Measurements from ENCODE around the gene TMEM63C. TPM values are rescaled to one million over a fixed set of nuclear protein-coding genes. Genes with fewer than 3 reads are reported as not detected.

Gene TMEM63C
- total RNA-seq, 1 experiment from 2014 or later, result 5.7 TPM

DNA sequence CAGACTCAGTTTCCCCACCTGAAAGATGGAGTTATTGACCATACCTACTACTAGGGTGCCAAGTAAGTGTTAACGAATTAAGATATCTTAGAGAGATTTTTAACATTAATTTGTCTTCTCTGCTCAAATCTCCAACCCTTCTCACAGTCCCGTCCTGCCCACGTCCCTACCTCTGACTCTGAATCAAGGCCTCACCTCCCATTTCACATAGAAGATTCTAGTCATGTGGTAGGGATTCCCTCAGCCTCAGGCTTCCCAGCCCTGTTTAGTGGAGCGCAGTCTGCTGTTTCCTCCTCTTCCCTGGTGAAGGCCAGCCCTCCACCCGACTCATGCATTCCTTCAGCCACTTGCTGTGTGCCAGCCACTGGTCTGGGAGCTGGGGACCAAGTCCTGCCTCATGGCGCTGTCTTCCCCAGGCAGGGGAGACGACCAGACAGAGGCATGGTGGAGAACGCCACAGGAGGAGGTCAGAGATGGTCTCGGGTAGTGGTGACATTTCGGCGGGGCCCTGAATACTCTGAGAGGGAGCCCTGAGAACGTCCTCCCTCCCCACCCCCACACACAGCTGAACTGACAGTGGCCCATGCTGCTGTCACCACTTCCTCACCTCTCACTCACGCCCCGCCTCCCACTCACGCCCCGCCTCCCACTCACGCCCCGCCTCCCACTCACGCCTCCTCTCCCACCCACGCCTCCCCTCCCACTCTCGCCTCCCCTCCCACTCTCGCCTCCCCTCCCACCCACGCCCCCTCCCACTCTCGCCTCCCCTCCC lies 38.8 kb downstream of the TMEM63C start:
- Histone ChIP-seq H3K4me2 (ENCODE audit: low read length) (no peak overlapping the region), H3K79me2 (ENCODE audit: insufficient read depth, low read length) (no peaks in the 10 kb centered on the region), H3K4me1 (ENCODE audit: control insufficient read depth in 1 of 2, insufficient read depth in 2 of 2, low read length in 2 of 2) (peaks cover 0 to 7% of the 10 kb centered on the region in 2 experiments; a peak in 1 of 4 replicates), H3K9me3 (ENCODE audit: control insufficient read depth in 1 of 2, insufficient read depth in 1 of 2, low read depth in 1 of 2, low read length in 2 of 2) (no peaks in the 10 kb centered on the region), H3K27ac (ENCODE audit: low read depth, low read length) (no peak overlapping the region), H3K9me2 (ENCODE audit: insufficient read depth) (no peaks in the 10 kb centered on the region), H3K36me3 (ENCODE audit: control insufficient read depth in 1 of 2, insufficient read depth in 2 of 2, low read length in 2 of 2) (no peaks in the 10 kb centered on the region), H3K27me3 (ENCODE audit: insufficient read depth, low read length) (no peaks in the 10 kb centered on the region), H4K20me1 (ENCODE audit: insufficient read depth) (no peaks in the 10 kb centered on the region), H3K4me3 (replicated peaks in 1 of 2; ENCODE audit: low read depth in 1 of 2, low read length in 2 of 2) (no peak overlapping the region), H3K9ac (ENCODE audit: low read length) (no peak overlapping the region), H2AFZ (ENCODE audit: low read depth, low read length, poor library complexity, severe bottlenecking) (no peak overlapping the region)
- intact Hi-C loops (cut with micrococcal nuclease), result no loop called here
- TF ChIP-seq, protein P1, sequence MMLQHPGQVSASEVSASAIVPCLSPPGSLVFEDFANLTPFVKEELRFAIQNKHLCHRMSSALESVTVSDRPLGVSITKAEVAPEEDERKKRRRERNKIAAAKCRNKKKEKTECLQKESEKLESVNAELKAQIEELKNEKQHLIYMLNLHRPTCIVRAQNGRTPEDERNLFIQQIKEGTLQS (IDR thresholded peaks at IDR 0.05), result no peak
- ATAC-seq (no peak), DNase-seq (ENCODE audit: low read depth, low spot score) (no peak)
- no TSS peak for BruUV-seq (replicated peaks)
- POLR2A ChIA-PET, result no interaction called here
- CTCF ChIA-PET, result no interaction called here
- RAD21 ChIA-PET (ENCODE audit: low non-redundant PET in 1 of 2, low total read pairs in 2 of 2, uncharacterized antibody in 2 of 2, unreplicated experiment in 2 of 2), result no interaction called here

DNA sequence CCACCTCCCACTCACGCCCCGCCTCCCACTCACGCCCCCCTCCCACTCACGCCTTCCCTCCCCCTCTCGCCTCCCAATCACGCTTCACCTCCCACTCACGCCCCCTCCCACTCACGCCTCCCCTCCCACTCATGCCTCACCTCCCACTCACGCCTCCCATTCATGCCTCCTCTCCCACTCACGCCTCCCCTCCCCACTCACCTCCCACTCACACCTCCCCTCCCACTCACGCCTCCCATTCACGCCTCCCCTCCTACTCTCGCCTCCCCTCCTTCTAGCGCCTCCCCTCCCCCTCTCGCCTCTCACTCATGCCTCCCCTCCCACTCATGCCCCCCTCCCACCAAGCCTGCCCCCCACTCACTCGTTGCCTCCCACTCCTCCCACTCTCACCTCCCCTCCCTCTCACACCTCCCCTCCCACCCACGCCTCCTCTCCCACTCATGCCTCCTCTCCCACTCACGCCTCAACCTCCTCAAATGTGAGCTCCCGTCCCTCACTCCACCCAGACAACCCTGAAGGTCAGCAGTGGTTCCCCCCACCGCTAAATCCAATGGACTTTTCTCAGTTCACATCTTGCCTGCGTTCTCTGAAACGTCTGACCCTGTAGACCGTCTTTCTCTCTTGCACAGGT lies 39.8 kb downstream of the TMEM63C start:
- Histone ChIP-seq H3K79me2 (ENCODE audit: insufficient read depth, low read length) (no peaks in the 10 kb centered on the region), H3K36me3 (ENCODE audit: control insufficient read depth in 1 of 2, insufficient read depth in 2 of 2, low read length in 2 of 2) (no peaks in the 10 kb centered on the region), H3K4me2 (ENCODE audit: low read length) (no peak overlapping the region), H3K4me3 (replicated peaks in 1 of 2; ENCODE audit: low read depth in 1 of 2, low read length in 2 of 2) (no peak overlapping the region), H3K27me3 (ENCODE audit: insufficient read depth, low read length) (no peaks in the 10 kb centered on the region), H2AFZ (ENCODE audit: low read depth, low read length, poor library complexity, severe bottlenecking) (no peak overlapping the region), H3K9ac (ENCODE audit: low read length) (no peak overlapping the region), H3K4me1 (ENCODE audit: control insufficient read depth in 1 of 2, insufficient read depth in 2 of 2, low read length in 2 of 2) (peaks cover 0 to 7% of the 10 kb centered on the region in 2 experiments; a peak in 1 of 4 replicates), H3K27ac (ENCODE audit: low read depth, low read length) (no peak overlapping the region), H3K9me2 (ENCODE audit: insufficient read depth) (no peaks in the 10 kb centered on the region), H4K20me1 (ENCODE audit: insufficient read depth) (no peaks in the 10 kb centered on the region), H3K9me3 (ENCODE audit: control insufficient read depth in 1 of 2, insufficient read depth in 1 of 2, low read depth in 1 of 2, low read length in 2 of 2) (no peaks in the 10 kb centered on the region)
- ChIA-PET CTCF (no interaction called here), POLR2A (no interaction called here), RAD21 (ENCODE audit: low non-redundant PET in 1 of 2, low total read pairs in 2 of 2, uncharacterized antibody in 2 of 2, unreplicated experiment in 2 of 2) (no interaction called here)
- intact Hi-C loops (cut with micrococcal nuclease), result no loop called here
- no TSS peak for BruUV-seq (replicated peaks)
- no peak for DNase-seq (ENCODE audit: low read depth, low spot score)
- TF ChIP-seq, protein P2, sequence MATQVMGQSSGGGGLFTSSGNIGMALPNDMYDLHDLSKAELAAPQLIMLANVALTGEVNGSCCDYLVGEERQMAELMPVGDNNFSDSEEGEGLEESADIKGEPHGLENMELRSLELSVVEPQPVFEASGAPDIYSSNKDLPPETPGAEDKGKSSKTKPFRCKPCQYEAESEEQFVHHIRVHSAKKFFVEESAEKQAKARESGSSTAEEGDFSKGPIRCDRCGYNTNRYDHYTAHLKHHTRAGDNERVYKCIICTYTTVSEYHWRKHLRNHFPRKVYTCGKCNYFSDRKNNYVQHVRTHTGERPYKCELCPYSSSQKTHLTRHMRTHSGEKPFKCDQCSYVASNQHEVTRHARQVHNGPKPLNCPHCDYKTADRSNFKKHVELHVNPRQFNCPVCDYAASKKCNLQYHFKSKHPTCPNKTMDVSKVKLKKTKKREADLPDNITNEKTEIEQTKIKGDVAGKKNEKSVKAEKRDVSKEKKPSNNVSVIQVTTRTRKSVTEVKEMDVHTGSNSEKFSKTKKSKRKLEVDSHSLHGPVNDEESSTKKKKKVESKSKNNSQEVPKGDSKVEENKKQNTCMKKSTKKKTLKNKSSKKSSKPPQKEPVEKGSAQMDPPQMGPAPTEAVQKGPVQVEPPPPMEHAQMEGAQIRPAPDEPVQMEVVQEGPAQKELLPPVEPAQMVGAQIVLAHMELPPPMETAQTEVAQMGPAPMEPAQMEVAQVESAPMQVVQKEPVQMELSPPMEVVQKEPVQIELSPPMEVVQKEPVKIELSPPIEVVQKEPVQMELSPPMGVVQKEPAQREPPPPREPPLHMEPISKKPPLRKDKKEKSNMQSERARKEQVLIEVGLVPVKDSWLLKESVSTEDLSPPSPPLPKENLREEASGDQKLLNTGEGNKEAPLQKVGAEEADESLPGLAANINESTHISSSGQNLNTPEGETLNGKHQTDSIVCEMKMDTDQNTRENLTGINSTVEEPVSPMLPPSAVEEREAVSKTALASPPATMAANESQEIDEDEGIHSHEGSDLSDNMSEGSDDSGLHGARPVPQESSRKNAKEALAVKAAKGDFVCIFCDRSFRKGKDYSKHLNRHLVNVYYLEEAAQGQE (IDR thresholded peaks at IDR 0.05; ENCODE audit: low read depth), result no peak
- ATAC-seq, result no peak

Data from HCT116 (cell line).